NCI-H345 (cell line): ENCODE measurements around the gene CDH12.

Experiments used
- DNase-seq: peaks from one replicate; lab custom pipeline; 2025; lab: John Stamatoyannopoulos, UW

CDH12 gene

GRCh38 chr5:21820527-21820926 is 1032.6 kb downstream of the CDH12 start:
- DNase-seq = no peak

GRCh38 chr5:21818370-21818720 is 1034.8 kb downstream of the CDH12 start:
- no peak for DNase-seq

- DNase-seq = no peak
Observed at GRCh38 chr5:21817668-21818369, 1035.3 kb downstream of the CDH12 start.

- peak; percentile 21 for DNase-seq
Observed at GRCh38 chr5:21810737-21811316, 1042.3 kb downstream of the CDH12 start.

- DNase-seq = no peak
Observed at GRCh38 chr5:21809611-21810010, 1043.5 kb downstream of the CDH12 start.

- DNase-seq = no peak
Observed at GRCh38 chr5:21807953-21808352, 1045.2 kb downstream of the CDH12 start.

- DNase-seq = no peak
Observed at GRCh38 chr5:21806943-21807342, 1046.2 kb downstream of the CDH12 start.

- no peak for DNase-seq
Observed at GRCh38 chr5:21806271-21806670, 1046.9 kb downstream of the CDH12 start.

GRCh38 chr5:21802869-21803490 is 1050.2 kb downstream of the CDH12 start:
- DNase-seq = peak; percentile 39

GRCh38 chr5:21802100-21802499 is 1051.0 kb downstream of the CDH12 start:
- DNase-seq = no peak

GRCh38 chr5:21792748-21793147 is 1060.4 kb downstream of the CDH12 start:
- no peak for DNase-seq

GRCh38 chr5:21791304-21791703 is 1061.8 kb downstream of the CDH12 start:
- DNase-seq = no peak

- peak; percentile 25 for DNase-seq
Observed at GRCh38 chr5:21784487-21784886, 1068.7 kb downstream of the CDH12 start.

- no peak for DNase-seq
Observed at GRCh38 chr5:21783074-21783679, 1070.0 kb downstream of the CDH12 start.

GRCh38 chr5:21776466-21776865 is 1076.7 kb downstream of the CDH12 start:
- no peak for DNase-seq

- no peak for DNase-seq
Observed at GRCh38 chr5:21774801-21775200, 1078.3 kb downstream of the CDH12 start.

GRCh38 chr5:21774281-21774680 is 1078.9 kb downstream of the CDH12 start:
- no peak for DNase-seq

GRCh38 chr5:21773456-21773855 is 1079.7 kb downstream of the CDH12 start:
- no peak for DNase-seq

GRCh38 chr5:21765406-21765805 is 1087.7 kb downstream of the CDH12 start:
- no peak for DNase-seq

GRCh38 chr5:21739096-21739495 is 1114.0 kb downstream of the CDH12 start:
- no peak for DNase-seq

- DNase-seq = no peak
Observed at GRCh38 chr5:21723500-21723899, 1129.6 kb downstream of the CDH12 start.

- DNase-seq = no peak
Observed at GRCh38 chr5:21711866-21712758, 1141.0 kb downstream of the CDH12 start.
